ENCODE results near the gene APLN. TPM values are rescaled to one million over a fixed set of nuclear protein-coding genes. Genes with fewer than 3 reads are reported as not detected.

Gene APLN
- total and polyA plus RNA-seq, 3 donors from 2014 or later, result 2.8 to 3.2 (median 3.1) TPM

DNA sequence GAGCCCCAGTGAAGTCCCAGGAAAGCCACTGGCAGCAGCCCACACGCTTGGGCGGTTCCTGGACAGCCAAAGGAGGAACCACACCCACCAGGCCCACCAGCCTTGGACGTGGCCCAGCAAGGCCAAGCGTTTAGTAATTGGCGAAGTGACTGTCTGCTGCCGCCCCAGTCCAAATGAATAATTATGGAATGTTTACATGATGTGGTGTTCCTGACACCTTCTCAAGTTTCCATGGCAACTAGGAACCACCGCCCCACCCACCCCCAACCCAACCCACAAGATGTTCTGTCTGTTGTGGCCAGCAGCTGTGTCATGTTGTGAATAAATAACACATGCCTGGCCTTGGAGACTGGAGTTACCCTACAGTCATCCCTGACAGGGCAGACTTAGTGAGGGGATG lies 22.3 kb downstream of the APLN start:
- TF ChIP-seq, protein P1, sequence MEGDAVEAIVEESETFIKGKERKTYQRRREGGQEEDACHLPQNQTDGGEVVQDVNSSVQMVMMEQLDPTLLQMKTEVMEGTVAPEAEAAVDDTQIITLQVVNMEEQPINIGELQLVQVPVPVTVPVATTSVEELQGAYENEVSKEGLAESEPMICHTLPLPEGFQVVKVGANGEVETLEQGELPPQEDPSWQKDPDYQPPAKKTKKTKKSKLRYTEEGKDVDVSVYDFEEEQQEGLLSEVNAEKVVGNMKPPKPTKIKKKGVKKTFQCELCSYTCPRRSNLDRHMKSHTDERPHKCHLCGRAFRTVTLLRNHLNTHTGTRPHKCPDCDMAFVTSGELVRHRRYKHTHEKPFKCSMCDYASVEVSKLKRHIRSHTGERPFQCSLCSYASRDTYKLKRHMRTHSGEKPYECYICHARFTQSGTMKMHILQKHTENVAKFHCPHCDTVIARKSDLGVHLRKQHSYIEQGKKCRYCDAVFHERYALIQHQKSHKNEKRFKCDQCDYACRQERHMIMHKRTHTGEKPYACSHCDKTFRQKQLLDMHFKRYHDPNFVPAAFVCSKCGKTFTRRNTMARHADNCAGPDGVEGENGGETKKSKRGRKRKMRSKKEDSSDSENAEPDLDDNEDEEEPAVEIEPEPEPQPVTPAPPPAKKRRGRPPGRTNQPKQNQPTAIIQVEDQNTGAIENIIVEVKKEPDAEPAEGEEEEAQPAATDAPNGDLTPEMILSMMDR (IDR thresholded peaks at IDR 0.05), result no peak
- TF ChIP-seq POLR2A (IDR thresholded peaks at IDR 0.05), result no peak
- DNase-seq, result no peak
- Histone ChIP-seq H3K4me3 (no peak overlapping the region), H3K27ac (no peak overlapping the region), H3K9me3 (no peaks in the 10 kb centered on the region), H3K4me1 (no peaks in the 10 kb centered on the region), H3K36me3 (ENCODE audit: low read depth, missing control alignments) (no peaks in the 10 kb centered on the region), H3K27me3 (no peaks in the 10 kb centered on the region)
- intact Hi-C loops (cut with DNase I; ENCODE audit: low total_unique reads), result loop anchor here (10.0 kb wide), 1 partner anchor 92 kb away; no protein-coding TSS in a partner anchor
- WGBS, 2 donors, result 81% methylated on average over 7 of the region's 7 CpGs; no CpG with 5 or more reads in 1 of the 2 donors

DNA sequence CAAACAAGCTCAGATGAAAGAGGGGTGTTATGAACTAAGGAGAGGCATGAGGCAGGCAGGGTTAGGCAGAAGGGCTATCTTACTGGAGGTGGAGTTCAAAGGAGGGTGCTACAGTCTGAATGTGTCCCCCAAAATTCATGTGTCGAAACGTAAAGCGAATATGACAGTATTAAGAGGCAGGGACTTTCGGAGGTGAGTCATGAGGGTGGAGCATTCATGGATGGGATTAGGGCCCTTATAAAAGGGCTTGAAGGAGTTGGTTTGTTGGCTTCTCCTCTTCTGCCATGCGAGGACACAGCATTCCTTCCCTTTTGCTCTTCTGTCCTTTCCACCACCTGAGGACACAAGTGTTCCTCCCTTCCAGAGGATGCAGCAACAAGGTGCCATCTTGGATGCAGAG lies 22.9 kb downstream of the APLN start:
- DNase-seq, result no peak
- 98 to 100% methylated on average over 5 of the region's 5 CpGs for WGBS, 2 donors

DNA sequence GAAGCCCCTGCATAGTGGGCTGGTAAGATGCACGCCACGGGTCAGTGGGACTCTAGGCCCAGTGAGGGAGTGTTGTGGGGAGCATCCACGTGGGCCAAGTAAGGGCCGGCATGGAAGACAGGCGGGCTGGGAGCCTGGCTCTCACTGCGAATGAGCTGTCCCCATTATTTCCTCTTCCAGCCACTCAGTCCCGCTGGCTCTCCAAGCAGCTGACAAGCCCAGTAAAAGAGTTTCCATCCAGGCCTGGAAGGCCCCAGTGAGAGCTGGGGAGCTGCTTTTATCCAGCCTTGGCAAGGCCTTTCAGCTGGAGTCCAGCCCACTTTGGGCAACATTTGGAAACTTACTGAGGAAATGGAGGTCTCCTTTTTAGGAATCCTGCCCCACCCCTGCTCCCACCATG lies 24.9 kb downstream of the APLN start:
- Histone ChIP-seq H3K4me1 (no peaks in the 10 kb centered on the region), H3K36me3 (ENCODE audit: low read depth, missing control alignments) (no peaks in the 10 kb centered on the region), H3K9me3 (no peaks in the 10 kb centered on the region), H3K4me3 (no peak overlapping the region), H3K27me3 (no peaks in the 10 kb centered on the region), H3K27ac (no peak overlapping the region)
- WGBS, 2 donors, result 65 to 90% methylated on average over 6 to 7 of the region's 7 CpGs
- DNase-seq, result no peak
- intact Hi-C loops (cut with DNase I; ENCODE audit: low total_unique reads), result loop anchor here (10.0 kb wide), 1 partner anchor 95 kb away; no protein-coding TSS in a partner anchor
- no peak for TF ChIP-seq POLR2A (IDR thresholded peaks at IDR 0.05)
- TF ChIP-seq, protein P1 (IDR thresholded peaks at IDR 0.05), result no peak

More for the DNA sequence above, 22.9 kb downstream of the APLN start:
- intact Hi-C loops (cut with DNase I; ENCODE audit: low total_unique reads), result loop anchor here (10.0 kb wide), 1 partner anchor 93 kb away; no protein-coding TSS in a partner anchor
- TF ChIP-seq POLR2A (IDR thresholded peaks at IDR 0.05), result no peak
- TF ChIP-seq, protein P1 (IDR thresholded peaks at IDR 0.05), result no peak
- Histone ChIP-seq H3K27me3 (no peaks in the 10 kb centered on the region), H3K27ac (no peak overlapping the region), H3K36me3 (ENCODE audit: low read depth, missing control alignments) (no peaks in the 10 kb centered on the region), H3K4me3 (no peak overlapping the region), H3K4me1 (no peaks in the 10 kb centered on the region), H3K9me3 (no peaks in the 10 kb centered on the region)

- no peak overlapping the region for H3K4me3 ChIP-seq
- 72 to 79% methylated on average over 3 of the region's 3 CpGs for WGBS, 2 donors
- H3K36me3 ChIP-seq (ENCODE audit: low read depth, missing control alignments), result no peaks in the 10 kb centered on the region
- no peaks in the 10 kb centered on the region for H3K9me3 ChIP-seq
- H3K27me3 ChIP-seq, result no peaks in the 10 kb centered on the region
- no peaks in the 10 kb centered on the region for H3K4me1 ChIP-seq
- intact Hi-C loops (cut with DNase I; ENCODE audit: low total_unique reads), result no loop called here
- no peak overlapping the region for H3K27ac ChIP-seq
- no peak for DNase-seq
- TF ChIP-seq POLR2A (IDR thresholded peaks at IDR 0.05), result no peak
- TF ChIP-seq, protein P1 (IDR thresholded peaks at IDR 0.05), result no peak
Observed at GRCh38 chrX:129626026-129626425, 28.7 kb downstream of the APLN start.

- Histone ChIP-seq H3K4me1 (no peaks in the 10 kb centered on the region), H3K36me3 (ENCODE audit: low read depth, missing control alignments) (no peaks in the 10 kb centered on the region), H3K27ac (no peak overlapping the region), H3K4me3 (no peak overlapping the region), H3K9me3 (no peaks in the 10 kb centered on the region), H3K27me3 (no peaks in the 10 kb centered on the region)
- 60 to 84% methylated on average over 1 to 9 of the region's 10 CpGs for WGBS, 2 donors
- DNase-seq, result no peak
- intact Hi-C loops (cut with DNase I; ENCODE audit: low total_unique reads), result no loop called here
- TF ChIP-seq POLR2A (IDR thresholded peaks at IDR 0.05), result no peak
- TF ChIP-seq, protein P1 (IDR thresholded peaks at IDR 0.05), result no peak
Observed at GRCh38 chrX:129622757-129623301, 31.9 kb downstream of the APLN start.

All from testis (tissue), 3 donors.